HEK293T (cell line): ENCODE measurements around the gene CPED1.

ENCODE experiments used
- ARNT ChIP-seq: fragments of 450-650 bp; IDR thresholded peaks from 2 replicates; pipeline ENCODE4 v1.6.1; 2017; ENCODE audit warnings: mild to moderate bottlenecking
- BHLHE40 ChIP-seq: fragments of 450-650 bp; IDR thresholded peaks from 2 replicates; pipeline ENCODE4 v1.6.1; 2016; ENCODE audit warnings: mild to moderate bottlenecking, moderate library complexity, borderline replicate concordance
- CTBP1 ChIP-seq: fragments of 450-650 bp; IDR thresholded peaks from 2 replicates; pipeline ENCODE4 v1.6.1; 2016; ENCODE audit warnings: borderline replicate concordance
- FOXA1 ChIP-seq: fragments of 450-650 bp; IDR thresholded peaks from 2 replicates; pipeline ENCODE4 v1.6.1; 2016; ENCODE audit warnings: mild to moderate bottlenecking
- FOXK2 ChIP-seq: fragments of 450-650 bp; IDR thresholded peaks from 2 replicates; pipeline ENCODE4 v1.6.1; 2016; ENCODE audit warnings: mild to moderate bottlenecking
- FOXM1 ChIP-seq: fragments of 450-650 bp; IDR thresholded peaks from 2 replicates; pipeline ENCODE4 v1.6.1; 2017; ENCODE audit warnings: mild to moderate bottlenecking, borderline replicate concordance
- L3MBTL2 ChIP-seq: fragments of 450-650 bp; conservative IDR thresholded peaks from 2 replicates; pipeline ENCODE4 v1.6.1; 2016; ENCODE audit warnings: mild to moderate bottlenecking
- NFRKB ChIP-seq: fragments of 450-650 bp; IDR thresholded peaks from 2 replicates; pipeline ENCODE4 v1.6.1; 2016; ENCODE audit warnings: mild to moderate bottlenecking, moderate library complexity
- SP1 ChIP-seq: fragments of 450-650 bp; IDR thresholded peaks from 2 replicates; pipeline ENCODE4 v1.6.1; 2017
- SUZ12 ChIP-seq: fragments of 450-650 bp; IDR thresholded peaks from 2 replicates; pipeline ENCODE4 v1.6.1; 2016; ENCODE audit warnings: mild to moderate bottlenecking
- TARDBP ChIP-seq: fragments of 450-650 bp; IDR thresholded peaks from 2 replicates; pipeline ENCODE4 v1.6.1; 2016
- ZNF384 ChIP-seq: fragments of 450-650 bp; IDR thresholded peaks from 2 replicates; pipeline ENCODE4 v1.6.1; 2016
- TF ChIP-seq, protein P1 (sequence below): fragments of 450-650 bp; IDR thresholded peaks from 2 replicates; pipeline ENCODE4 v1.6.1; 2016

- TF ChIP-seq FOXA1 (no peak), FOXM1 (no peak), BHLHE40 (no peak), NFRKB (no peak), SP1 (no peak), ZNF384 (no peak), FOXK2 (no peak), ARNT (no peak), CTBP1 (no peak), L3MBTL2 (no peak), SUZ12 (no peak), TARDBP (no peak)
- TF ChIP-seq, protein P1, sequence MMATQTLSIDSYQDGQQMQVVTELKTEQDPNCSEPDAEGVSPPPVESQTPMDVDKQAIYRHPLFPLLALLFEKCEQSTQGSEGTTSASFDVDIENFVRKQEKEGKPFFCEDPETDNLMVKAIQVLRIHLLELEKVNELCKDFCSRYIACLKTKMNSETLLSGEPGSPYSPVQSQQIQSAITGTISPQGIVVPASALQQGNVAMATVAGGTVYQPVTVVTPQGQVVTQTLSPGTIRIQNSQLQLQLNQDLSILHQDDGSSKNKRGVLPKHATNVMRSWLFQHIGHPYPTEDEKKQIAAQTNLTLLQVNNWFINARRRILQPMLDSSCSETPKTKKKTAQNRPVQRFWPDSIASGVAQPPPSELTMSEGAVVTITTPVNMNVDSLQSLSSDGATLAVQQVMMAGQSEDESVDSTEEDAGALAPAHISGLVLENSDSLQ = no peak
Measured at GRCh38 chr7:121166916-121167315, 178.4 kb downstream of the CPED1 start.
